OCI-LY1 (cell line): ENCODE data around the gene WFS1.

ENCODE experiments used
- CTCF ChIP-seq: fragments of 200-600 bp; sonication (generic), shearing (Covaris generic); IDR thresholded peaks from 2 replicates; pipeline ENCODE4 v1.5.1; 2017; ENCODE audit warnings: mild to moderate bottlenecking, antibody characterized with exemption, low read length, moderate library complexity, mixed read lengths
- EZH2 ChIP-seq: fragments of 200-600 bp; sonication (generic), shearing (Covaris generic); IDR thresholded peaks from 2 replicates; pipeline ENCODE4 v1.8.0; 2017; ENCODE audit warnings: borderline replicate concordance, mixed run types, mild to moderate bottlenecking, antibody characterized with exemption, low read length, moderate library complexity, mixed read lengths

GRCh38 chr4:6337331-6337935 lies 67.8 kb downstream of the WFS1 start:
- TF ChIP-seq CTCF (no peak), EZH2 (no peak)
